Measurements from ENCODE around the gene NFKBIB.

NFKBIB gene

GRCh38 chr19:38888876-38889275 is 10.9 kb upstream of the NFKBIB start:
- no peaks in the 10 kb centered on the region for H3K9me2 ChIP-seq (replicated peaks; ENCODE audit: control insufficient read depth, low read length)
- H3K4me2 ChIP-seq (ENCODE audit: low read length) = no peak overlapping the region
- no peaks in the 10 kb centered on the region for H3F3A ChIP-seq (ENCODE audit: control insufficient read depth, insufficient read depth)
- H4K20me1 ChIP-seq (ENCODE audit: control insufficient read depth, insufficient read depth, low read depth, low read length) = no peaks in the 10 kb centered on the region
- no peaks in the 10 kb centered on the region for H3K27me3 ChIP-seq (ENCODE audit: control insufficient read depth, low read length)
- no peak overlapping the region for H3K4me3 ChIP-seq (ENCODE audit: low read length)
- H3K9me3 ChIP-seq (ENCODE audit: control insufficient read depth, insufficient read depth, low read length) = no peaks in the 10 kb centered on the region
- no peaks in the 10 kb centered on the region; the same call in 1 of the 2 replicates for H3K36me3 ChIP-seq (ENCODE audit: control insufficient read depth, low read length)
- TF ChIP-seq EZH2phosphoT487 (IDR thresholded peaks at IDR 0.05; ENCODE audit: borderline replicate concordance, low read length) = no peak
- TF ChIP-seq, protein P1, sequence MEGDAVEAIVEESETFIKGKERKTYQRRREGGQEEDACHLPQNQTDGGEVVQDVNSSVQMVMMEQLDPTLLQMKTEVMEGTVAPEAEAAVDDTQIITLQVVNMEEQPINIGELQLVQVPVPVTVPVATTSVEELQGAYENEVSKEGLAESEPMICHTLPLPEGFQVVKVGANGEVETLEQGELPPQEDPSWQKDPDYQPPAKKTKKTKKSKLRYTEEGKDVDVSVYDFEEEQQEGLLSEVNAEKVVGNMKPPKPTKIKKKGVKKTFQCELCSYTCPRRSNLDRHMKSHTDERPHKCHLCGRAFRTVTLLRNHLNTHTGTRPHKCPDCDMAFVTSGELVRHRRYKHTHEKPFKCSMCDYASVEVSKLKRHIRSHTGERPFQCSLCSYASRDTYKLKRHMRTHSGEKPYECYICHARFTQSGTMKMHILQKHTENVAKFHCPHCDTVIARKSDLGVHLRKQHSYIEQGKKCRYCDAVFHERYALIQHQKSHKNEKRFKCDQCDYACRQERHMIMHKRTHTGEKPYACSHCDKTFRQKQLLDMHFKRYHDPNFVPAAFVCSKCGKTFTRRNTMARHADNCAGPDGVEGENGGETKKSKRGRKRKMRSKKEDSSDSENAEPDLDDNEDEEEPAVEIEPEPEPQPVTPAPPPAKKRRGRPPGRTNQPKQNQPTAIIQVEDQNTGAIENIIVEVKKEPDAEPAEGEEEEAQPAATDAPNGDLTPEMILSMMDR (IDR thresholded peaks at IDR 0.05; ENCODE audit: low read depth, low read length, poor library complexity, severe bottlenecking) = no peak
- no peak overlapping the region for H3K27ac ChIP-seq (ENCODE audit: low read depth, low read length)
- no peaks in the 10 kb centered on the region for H3K79me2 ChIP-seq (ENCODE audit: control insufficient read depth, low read length)
- no peaks in the 10 kb centered on the region for H3K4me1 ChIP-seq (ENCODE audit: control insufficient read depth, low read length)

DNA sequence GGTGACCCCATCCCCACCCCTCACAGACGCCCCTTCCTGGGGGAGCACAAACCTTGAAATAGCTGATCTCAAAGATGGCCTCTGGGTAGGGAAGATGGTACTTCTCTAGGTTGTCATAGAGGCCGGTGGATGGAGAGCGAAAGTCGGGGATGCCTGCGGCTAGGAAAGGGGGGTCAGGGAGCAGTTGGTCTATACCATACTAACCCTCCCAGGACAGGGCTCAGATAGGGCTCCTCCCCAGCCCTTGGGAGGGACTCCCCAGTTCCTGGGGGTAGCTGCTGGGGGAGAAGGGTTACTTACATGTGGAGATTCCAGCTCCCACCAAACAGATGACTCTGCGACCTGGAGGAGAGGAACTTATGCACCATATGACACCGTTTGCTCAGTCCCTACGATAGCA is 10.0 kb upstream of the NFKBIB start:
- no peak overlapping the region for H3K4me3 ChIP-seq (ENCODE audit: low read length)
- no peak overlapping the region for H3K27ac ChIP-seq (ENCODE audit: low read depth, low read length)

DNA sequence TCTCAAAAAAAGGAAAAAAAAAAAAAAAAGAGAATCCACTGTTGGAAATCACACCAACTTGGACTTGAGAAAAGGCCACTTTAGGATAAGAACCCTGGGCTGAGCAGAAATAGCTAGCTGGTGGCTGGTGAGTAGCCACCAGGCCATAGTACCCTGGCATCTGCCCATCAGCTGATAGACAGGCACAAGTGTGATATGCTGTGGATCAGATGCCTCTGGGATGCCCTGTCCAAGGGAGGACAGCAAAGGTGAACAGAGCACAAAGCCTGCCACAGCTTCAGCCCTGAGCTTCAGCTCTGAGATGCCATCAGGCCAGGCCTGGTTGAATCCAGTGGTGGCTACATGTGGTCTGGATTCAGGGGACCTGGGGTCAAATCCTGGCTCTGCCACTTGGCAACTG is 9.1 kb upstream of the NFKBIB start:
- TF ChIP-seq, protein P1 (IDR thresholded peaks at IDR 0.05; ENCODE audit: low read depth, low read length, poor library complexity, severe bottlenecking) = no peak
- TF ChIP-seq EZH2phosphoT487 (IDR thresholded peaks at IDR 0.05; ENCODE audit: borderline replicate concordance, low read length) = no peak
- no peaks in the 10 kb centered on the region for H3K9me3 ChIP-seq (ENCODE audit: control insufficient read depth, insufficient read depth, low read length)
- H3K4me2 ChIP-seq (ENCODE audit: low read length) = no peak overlapping the region
- H3K27me3 ChIP-seq (ENCODE audit: control insufficient read depth, low read length) = no peaks in the 10 kb centered on the region
- H3K79me2 ChIP-seq (ENCODE audit: control insufficient read depth, low read length) = no peaks in the 10 kb centered on the region
- H3K4me3 ChIP-seq (ENCODE audit: low read length) = no peak overlapping the region
- no peak overlapping the region for H3K27ac ChIP-seq (ENCODE audit: low read depth, low read length)
- no peaks in the 10 kb centered on the region for H3F3A ChIP-seq (ENCODE audit: control insufficient read depth, insufficient read depth)
- no peaks in the 10 kb centered on the region for H4K20me1 ChIP-seq (ENCODE audit: control insufficient read depth, insufficient read depth, low read depth, low read length)
- H3K9me2 ChIP-seq (replicated peaks; ENCODE audit: control insufficient read depth, low read length) = no peaks in the 10 kb centered on the region
- H3K36me3 ChIP-seq (ENCODE audit: control insufficient read depth, low read length) = no peaks in the 10 kb centered on the region; the same call in 1 of the 2 replicates
- H3K4me1 ChIP-seq (ENCODE audit: control insufficient read depth, low read length) = no peaks in the 10 kb centered on the region

More for the DNA sequence above, 10.0 kb upstream of the NFKBIB start:
- no peak for TF ChIP-seq EZH2phosphoT487 (IDR thresholded peaks at IDR 0.05; ENCODE audit: borderline replicate concordance, low read length)
- TF ChIP-seq, protein P1 (IDR thresholded peaks at IDR 0.05; ENCODE audit: low read depth, low read length, poor library complexity, severe bottlenecking) = no peak
- Histone ChIP-seq H4K20me1 (ENCODE audit: control insufficient read depth, insufficient read depth, low read depth, low read length) (no peaks in the 10 kb centered on the region), H3K79me2 (ENCODE audit: control insufficient read depth, low read length) (no peaks in the 10 kb centered on the region), H3F3A (ENCODE audit: control insufficient read depth, insufficient read depth) (no peaks in the 10 kb centered on the region), H3K36me3 (ENCODE audit: control insufficient read depth, low read length) (no peaks in the 10 kb centered on the region; the same call in 1 of the 2 replicates), H3K4me1 (ENCODE audit: control insufficient read depth, low read length) (no peaks in the 10 kb centered on the region), H3K27me3 (ENCODE audit: control insufficient read depth, low read length) (no peaks in the 10 kb centered on the region), H3K9me2 (replicated peaks; ENCODE audit: control insufficient read depth, low read length) (no peaks in the 10 kb centered on the region), H3K4me2 (ENCODE audit: low read length) (no peak overlapping the region), H3K9me3 (ENCODE audit: control insufficient read depth, insufficient read depth, low read length) (no peaks in the 10 kb centered on the region)

All from DOHH2 (cell line).